Caco-2 (cell line): ENCODE measurements around the gene CCT7. TPM values are rescaled to one million over a fixed set of nuclear protein-coding genes. Genes with fewer than 3 reads are reported as not detected.
A peak's percentile ranks its signal among the peaks of the same experiment; 100 is the strongest.

Experiments used
- BruUV-seq: library from RNA; stranded (reverse); fragments of 400-500 nt; replicated peaks from 2 replicates; lab custom pipeline; 2021; lab: Mats Ljungman, UMichigan
- CTCF ChIA-PET: fragments of 300-600 bp; sonication (Branson Sonifier 250); formaldehyde crosslinking; loops from one replicate; lab custom pipeline; 2022; ENCODE audit warnings: antibody characterized with exemption; lab: Charles Lee
- POLR2A ChIA-PET: fragments of 300-600 bp; sonication (Branson Sonifier 250); formaldehyde crosslinking; loops from one replicate; lab custom pipeline; 2022; ENCODE audit warnings: antibody characterized with exemption; lab: Charles Lee
- DNase-seq, 2 experiments: peaks; one replicate each; pipeline versions ENCODE4 v3.0.0 to v3.0.0-alpha.2; 2020 to 2022
- H3K27me3 ChIP-seq: replicated peaks from 2 replicates; pipeline ENCODE4 v1.6.0; 2011; ENCODE audit warnings: low read length; ENCODE audit not compliant: control insufficient read depth, insufficient read depth
- H3K36me3 ChIP-seq: 2 replicates; pipeline ENCODE4 v1.5.1; 2011; ENCODE audit warnings: low read length; ENCODE audit not compliant: control insufficient read depth, insufficient read depth
- H3K4me1 ChIP-seq: fragments of 250-450 bp; sonication (Bioruptor Pico); 2 replicates; pipeline ENCODE4 v1.5.1; 2020; ENCODE audit warnings: mild to moderate bottlenecking
- H3K4me3 ChIP-seq: 2 replicates; pipeline ENCODE4 v1.5.1; 2011; ENCODE audit warnings: low read depth, mild to moderate bottlenecking, control low read depth, low read length
- H3K9me3 ChIP-seq: fragments of 250-450 bp; sonication (Bioruptor Pico); 2 replicates; pipeline ENCODE4 v1.5.1; 2020; ENCODE audit warnings: mild to moderate bottlenecking, moderate library complexity
- H3K27ac Mint-ChIP-seq: one replicate; pipeline ENCODE4 v1.8.0; 2022; ENCODE audit warnings: mixed read lengths; ENCODE audit not compliant: unreplicated experiment
- H3K27me3 Mint-ChIP-seq: one replicate; pipeline ENCODE4 v1.8.0; 2022; ENCODE audit warnings: mixed read lengths; ENCODE audit not compliant: insufficient read depth, unreplicated experiment
- H3K36me3 Mint-ChIP-seq: one replicate; pipeline ENCODE4 v1.8.0; 2022; ENCODE audit warnings: mild to moderate bottlenecking, mixed read lengths; ENCODE audit not compliant: insufficient read depth, unreplicated experiment
- H3K4me1 Mint-ChIP-seq: one replicate; pipeline ENCODE4 v1.8.0; 2022; ENCODE audit warnings: low read depth, mixed read lengths; ENCODE audit not compliant: unreplicated experiment
- H3K4me3 Mint-ChIP-seq: one replicate; pipeline ENCODE4 v1.8.0; 2022; ENCODE audit warnings: mild to moderate bottlenecking, moderate library complexity, mixed read lengths; ENCODE audit not compliant: unreplicated experiment
- H3K9me3 Mint-ChIP-seq: one replicate; pipeline ENCODE4 v1.8.0; 2022; ENCODE audit warnings: mixed read lengths; ENCODE audit not compliant: unreplicated experiment
- intact Hi-C: fragments of 100-400 bp; cut with micrococcal nuclease; formaldehyde crosslinking; loops from one replicate; pipeline ENCODE4 v1.10.0; 2022; ENCODE audit not compliant: unreplicated experiment
- total RNA-seq: library from RNA; stranded (reverse); gene quantifications from 2 replicates; pipeline ENCODE4 v1.2.3, GENCODE V29; 2022
- TF ChIP-seq, protein P1 (sequence below), 2 experiments: fragments of 200-600 bp in 1 of 2; IDR thresholded peaks; 1 replicate in 1 of 2; 2 replicates in 1 of 2; pipeline versions ENCODE4 v1.5.1 to v1.8.0; 2011 to 2022; ENCODE audit warnings: antibody characterized with exemption in 1 of 2, control low read depth in 1 of 2, inconsistent platforms in 1 of 2, low read depth in 1 of 2, low read length in 1 of 2, mild to moderate bottlenecking in 1 of 2, moderate library complexity in 1 of 2; ENCODE audit not compliant: insufficient read depth in 1 of 2, severe bottlenecking in 1 of 2, unreplicated experiment in 1 of 2

Gene CCT7
- total RNA-seq, 1 experiment from 2014 or later, result 450 TPM

DNA sequence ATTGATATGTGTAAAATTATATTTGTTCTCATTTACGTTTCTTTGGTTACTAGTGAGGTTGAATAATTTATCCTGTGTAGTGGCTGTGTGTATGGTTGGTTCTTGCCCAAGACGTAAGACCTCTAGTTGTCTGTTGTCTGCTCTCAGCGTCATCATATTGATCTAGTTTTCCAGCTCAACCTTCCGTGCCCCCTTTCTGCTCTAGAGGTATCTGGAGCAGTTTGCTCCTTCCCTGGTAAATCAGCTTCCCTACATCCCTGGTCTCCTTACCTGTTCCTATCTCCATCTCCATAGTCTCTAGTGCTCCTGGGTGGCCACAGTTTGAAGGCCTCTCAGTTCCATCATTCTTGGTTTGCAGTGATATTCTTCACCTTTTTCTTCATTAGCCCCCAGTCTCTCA lies 18.9 kb upstream of the CCT7 start:
- no TSS peak for BruUV-seq
- H3K9me3 ChIP-seq, result no peaks in the 10 kb centered on the region
- no peaks in the 10 kb centered on the region for H3K27me3 ChIP-seq
- Mint-ChIP-seq H3K9me3 (no peaks in the 10 kb centered on the region), H3K27me3 (no peaks in the 10 kb centered on the region), H3K27ac (peak overlapping the region; percentile 29), H3K4me3 (peak overlapping the region; percentile 89), H3K4me1 (peaks cover 9% of the 10 kb centered on the region), H3K36me3 (peaks cover 14% of the 10 kb centered on the region)
- DNase-seq, result no peak
- peaks cover 20% of the 10 kb centered on the region for H3K4me1 ChIP-seq
- TF ChIP-seq, protein P1, sequence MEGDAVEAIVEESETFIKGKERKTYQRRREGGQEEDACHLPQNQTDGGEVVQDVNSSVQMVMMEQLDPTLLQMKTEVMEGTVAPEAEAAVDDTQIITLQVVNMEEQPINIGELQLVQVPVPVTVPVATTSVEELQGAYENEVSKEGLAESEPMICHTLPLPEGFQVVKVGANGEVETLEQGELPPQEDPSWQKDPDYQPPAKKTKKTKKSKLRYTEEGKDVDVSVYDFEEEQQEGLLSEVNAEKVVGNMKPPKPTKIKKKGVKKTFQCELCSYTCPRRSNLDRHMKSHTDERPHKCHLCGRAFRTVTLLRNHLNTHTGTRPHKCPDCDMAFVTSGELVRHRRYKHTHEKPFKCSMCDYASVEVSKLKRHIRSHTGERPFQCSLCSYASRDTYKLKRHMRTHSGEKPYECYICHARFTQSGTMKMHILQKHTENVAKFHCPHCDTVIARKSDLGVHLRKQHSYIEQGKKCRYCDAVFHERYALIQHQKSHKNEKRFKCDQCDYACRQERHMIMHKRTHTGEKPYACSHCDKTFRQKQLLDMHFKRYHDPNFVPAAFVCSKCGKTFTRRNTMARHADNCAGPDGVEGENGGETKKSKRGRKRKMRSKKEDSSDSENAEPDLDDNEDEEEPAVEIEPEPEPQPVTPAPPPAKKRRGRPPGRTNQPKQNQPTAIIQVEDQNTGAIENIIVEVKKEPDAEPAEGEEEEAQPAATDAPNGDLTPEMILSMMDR (IDR thresholded peaks at IDR 0.05; ENCODE audit: insufficient read depth in 1 of 2, low read depth in 1 of 2, low read length in 1 of 2, severe bottlenecking in 1 of 2, unreplicated experiment in 1 of 2), result no peak
- ChIA-PET POLR2A (interaction anchor here (1.7 kb wide), 1 partner anchor 19 kb away, joined by 8 read pairs; the partner anchor contains the start of genes CCT7 and PRADC1), CTCF (interaction anchor here (1.0 to 1.3 kb wide), 3 partner anchors 18 to 53 kb away, joined by 3 to 5 read pairs (median 3); partner anchors contain the start of gene PRADC1)
- no peaks in the 10 kb centered on the region for H3K36me3 ChIP-seq
- intact Hi-C loops, result loop anchor here (2.0 kb wide), 1 partner anchor 46 kb away; no protein-coding TSS in a partner anchor
- H3K4me3 ChIP-seq, result peak overlapping the region; percentile 98

GRCh38 chr2:73217160-73217559 lies 16.9 kb upstream of the CCT7 start:
- Histone ChIP-seq H3K9me3 (no peaks in the 10 kb centered on the region), H3K27me3 (no peaks in the 10 kb centered on the region), H3K36me3 (peaks cover 4% of the 10 kb centered on the region), H3K4me1 (peaks cover 20% of the 10 kb centered on the region), H3K4me3 (no peak overlapping the region)
- POLR2A ChIA-PET, result no interaction called here
- Mint-ChIP-seq H3K4me3 (no peak overlapping the region), H3K27me3 (no peaks in the 10 kb centered on the region), H3K27ac (no peak overlapping the region), H3K4me1 (peaks cover 9% of the 10 kb centered on the region), H3K9me3 (no peaks in the 10 kb centered on the region), H3K36me3 (peaks cover 28% of the 10 kb centered on the region)
- intact Hi-C loops, result no loop called here
- TF ChIP-seq, protein P1 (IDR thresholded peaks at IDR 0.05; ENCODE audit: insufficient read depth in 1 of 2, low read depth in 1 of 2, low read length in 1 of 2, severe bottlenecking in 1 of 2, unreplicated experiment in 1 of 2), result no peak
- BruUV-seq, result no TSS peak
- DNase-seq, result no peak
- CTCF ChIA-PET, result interaction anchor here (0.7 kb wide), 1 partner anchor 56 kb away, joined by 3 read pairs; no protein-coding TSS in a partner anchor

DNA sequence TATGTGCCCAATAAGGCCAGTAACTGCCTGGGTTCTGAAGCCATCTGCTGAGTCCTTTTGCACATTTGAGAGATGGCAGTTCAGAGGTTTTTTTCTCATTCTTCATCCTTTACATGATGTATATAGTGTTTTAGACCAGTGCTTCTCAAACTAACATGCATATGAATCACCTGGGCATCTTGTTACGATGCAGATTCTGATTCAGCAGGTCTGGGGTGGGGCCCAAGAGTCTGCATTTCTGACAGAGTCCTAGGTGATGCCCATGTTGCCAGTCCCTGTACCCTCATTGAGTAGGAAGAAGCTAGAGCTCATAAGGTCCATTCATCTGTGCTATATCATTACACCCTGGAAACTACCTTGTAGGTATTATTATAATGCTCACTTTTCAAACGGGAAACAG lies 16.3 kb upstream of the CCT7 start:
- ChIA-PET CTCF (interaction anchor here (0.7 to 1.4 kb wide), 2 partner anchors 41 to 57 kb away, joined by 3 to 4 read pairs; no protein-coding TSS in a partner anchor), POLR2A (no interaction called here)
- Histone ChIP-seq H3K9me3 (no peaks in the 10 kb centered on the region), H3K27me3 (no peaks in the 10 kb centered on the region), H3K4me3 (no peak overlapping the region), H3K36me3 (peaks cover 4% of the 10 kb centered on the region), H3K4me1 (peaks cover 17% of the 10 kb centered on the region)
- Mint-ChIP-seq H3K36me3 (peaks cover 35% of the 10 kb centered on the region), H3K27ac (no peak overlapping the region), H3K4me3 (no peak overlapping the region), H3K9me3 (no peaks in the 10 kb centered on the region), H3K4me1 (peaks cover 9% of the 10 kb centered on the region), H3K27me3 (no peaks in the 10 kb centered on the region)
- TF ChIP-seq, protein P1 (IDR thresholded peaks at IDR 0.05; ENCODE audit: insufficient read depth in 1 of 2, low read depth in 1 of 2, low read length in 1 of 2, severe bottlenecking in 1 of 2, unreplicated experiment in 1 of 2), result no peak
- intact Hi-C loops, result no loop called here
- DNase-seq, result no peak
- BruUV-seq, result no TSS peak
